CD4-positive, alpha-beta T cell (primary cell): ENCODE data around the gene OXTR. TPM values are rescaled to one million over a fixed set of nuclear protein-coding genes. Genes with fewer than 3 reads are reported as not detected.

Source experiments
- ATAC-seq: fragments of 200-7000 bp; cut with Tn5 transposase; one replicate; pipeline ENCODE4 v1.10.0; 2022; ENCODE audit warnings: mild to moderate bottlenecking; ENCODE audit not compliant: poor library complexity
- CTCF ChIA-PET: fragments of 350-600 bp; sonication (Branson Sonifier 250); formaldehyde crosslinking; loops from one replicate; lab custom pipeline; 2021; ENCODE audit warnings: antibody characterized with exemption, inconsistent platforms; lab: Charles Lee
- POLR2A ChIA-PET: fragments of 350-600 bp; sonication (Branson Sonifier 250); formaldehyde crosslinking; loops from one replicate; lab custom pipeline; 2021; ENCODE audit warnings: antibody characterized with exemption, inconsistent platforms; lab: Charles Lee
- DNase-seq, 14 experiments: peaks; one replicate each; pipeline ENCODE4 v3.0.0-alpha.2; 2013 to 2020; ENCODE audit warnings: mixed read lengths in 2 of 14
- H3K27ac ChIP-seq, 2 donors: one replicate each; pipeline versions ENCODE4 v1.5.1 to v1.7.0; 2013; ENCODE audit warnings: low read length in 2 of 2, low read depth in 1 of 2, mild to moderate bottlenecking in 1 of 2
- H3K27me3 ChIP-seq, 2 experiments: 1 replicate in 1 of 2; 2 replicates in 1 of 2; pipeline versions ENCODE4 v1.6.1 to v1.7.0; 2013; ENCODE audit warnings: low read length in 2 of 2, control low read depth in 1 of 2, mild to moderate bottlenecking in 1 of 2, moderate library complexity in 1 of 2; ENCODE audit not compliant: insufficient read depth in 2 of 2, control insufficient read depth in 1 of 2
- H3K36me3 ChIP-seq: one replicate; pipeline ENCODE4 v1.6.1; 2013; ENCODE audit warnings: low read length, control low read depth; ENCODE audit not compliant: insufficient read depth
- H3K4me1 ChIP-seq: one replicate; pipeline ENCODE4 v1.6.1; 2013; ENCODE audit warnings: low read length, control low read depth; ENCODE audit not compliant: insufficient read depth
- H3K4me3 ChIP-seq: one replicate; pipeline ENCODE4 v1.5.1; 2013; ENCODE audit warnings: mild to moderate bottlenecking, low read length, moderate library complexity
- H3K9me3 ChIP-seq, 2 experiments: 1 replicate in 1 of 2; 2 replicates in 1 of 2; pipeline versions ENCODE4 v1.6.1 to v1.7.0; 2013; ENCODE audit warnings: low read length in 2 of 2, mild to moderate bottlenecking in 2 of 2, control low read depth in 1 of 2, moderate library complexity in 1 of 2; ENCODE audit not compliant: control insufficient read depth in 1 of 2, insufficient read depth in 1 of 2
- H3K27ac Mint-ChIP-seq: one replicate; pipeline ENCODE4 v1.8.0; 2020; ENCODE audit warnings: mixed read lengths
- H3K27me3 Mint-ChIP-seq: one replicate; pipeline ENCODE4 v1.8.0; 2021; ENCODE audit warnings: mixed read lengths
- H3K36me3 Mint-ChIP-seq: one replicate; pipeline ENCODE4 v1.8.0; 2021; ENCODE audit warnings: low read depth, mixed read lengths
- H3K4me1 Mint-ChIP-seq: one replicate; pipeline ENCODE4 v1.8.0; 2021; ENCODE audit warnings: low read depth, mixed read lengths
- H3K4me3 Mint-ChIP-seq: one replicate; pipeline ENCODE4 v1.8.0; 2020; ENCODE audit warnings: mild to moderate bottlenecking, mixed read lengths
- H3K9me3 Mint-ChIP-seq: one replicate; pipeline ENCODE4 v1.8.0; 2020; ENCODE audit warnings: mixed read lengths
- CTCF ChIP-seq: fragments of 200-600 bp; IDR thresholded peaks from one replicate; pipeline ENCODE4 v1.8.0; 2022; ENCODE audit warnings: antibody characterized with exemption, mild to moderate bottlenecking
- intact Hi-C, 2 experiments: fragments of 100-400 bp; cut with DNase I in 1 of 2; cut with micrococcal nuclease in 1 of 2; formaldehyde crosslinking; loops; one replicate each; pipeline versions ENCODE4 v1.15.1 to v1.9.0; 2023 to 2025; cut with DNase I, micrococcal nuclease
- total RNA-seq, 174 experiments: library from RNA in 2 of 174; stranded (reverse) in 2 of 174; gene quantifications; one replicate each; pipeline ENCODE4 v1.2.3 and lab custom pipeline; 2021 to 2026

OXTR gene
- total RNA-seq, 2 experiments from 2014 or later, result 0.11 to 0.17 TPM

- intact Hi-C loops, result no loop called here
These were observed 32.1 kb downstream of the OXTR start for GRCh38 chr3:8737301-8737700.

GRCh38 chr3:8736436-8736835 is 33.0 kb downstream of the OXTR start:
- no peak for DNase-seq
- Histone ChIP-seq H3K9me3 (no peaks in the 10 kb centered on the region), H3K27ac (no peak overlapping the region), H3K36me3 (no peaks in the 10 kb centered on the region), H3K27me3 (no peaks in the 10 kb centered on the region), H3K4me3 (no peak overlapping the region), H3K4me1 (no peaks in the 10 kb centered on the region)
- no peaks in the 10 kb centered on the region for H3K9me3 Mint-ChIP-seq
- H3K4me3 Mint-ChIP-seq, result no peak overlapping the region
- intact Hi-C loops, result no loop called here
- TF ChIP-seq CTCF, result no peak
- no peaks in the 10 kb centered on the region for H3K36me3 Mint-ChIP-seq
- no peaks in the 10 kb centered on the region for H3K4me1 Mint-ChIP-seq
- ATAC-seq, result no peak
- CTCF ChIA-PET, result no interaction called here
- H3K27me3 Mint-ChIP-seq, result peaks cover 9% of the 10 kb centered on the region
- H3K27ac Mint-ChIP-seq, result no peak overlapping the region
- POLR2A ChIA-PET, result no interaction called here

More at GRCh38 chr3:8737301-8737700, 32.1 kb downstream of the OXTR start:
- Mint-ChIP-seq H3K27me3 (peaks cover 9% of the 10 kb centered on the region), H3K27ac (no peak overlapping the region), H3K4me3 (no peak overlapping the region), H3K9me3 (no peaks in the 10 kb centered on the region), H3K36me3 (no peaks in the 10 kb centered on the region), H3K4me1 (no peaks in the 10 kb centered on the region)
- Histone ChIP-seq H3K9me3 (no peaks in the 10 kb centered on the region), H3K27ac (no peak overlapping the region), H3K27me3 (no peaks in the 10 kb centered on the region), H3K4me1 (no peaks in the 10 kb centered on the region), H3K4me3 (no peak overlapping the region), H3K36me3 (no peaks in the 10 kb centered on the region)
- DNase-seq (no peak), ATAC-seq (no peak)
- TF ChIP-seq CTCF, result no peak
- ChIA-PET CTCF (no interaction called here), POLR2A (no interaction called here)

- H3K27me3 Mint-ChIP-seq, result peaks cover 11% of the 10 kb centered on the region
- H3K27ac Mint-ChIP-seq, result no peak overlapping the region
- H3K4me1 Mint-ChIP-seq, result no peaks in the 10 kb centered on the region
- ATAC-seq (no peak), DNase-seq (no peak)
- ChIA-PET CTCF (no interaction called here), POLR2A (no interaction called here)
- H3K4me3 Mint-ChIP-seq, result no peak overlapping the region
- H3K9me3 Mint-ChIP-seq, result no peaks in the 10 kb centered on the region
- Histone ChIP-seq H3K27me3 (no peaks in the 10 kb centered on the region), H3K9me3 (no peaks in the 10 kb centered on the region), H3K27ac (no peak overlapping the region), H3K36me3 (no peaks in the 10 kb centered on the region), H3K4me1 (no peaks in the 10 kb centered on the region), H3K4me3 (no peak overlapping the region)
- intact Hi-C loops, result no loop called here
- no peak for TF ChIP-seq CTCF
- H3K36me3 Mint-ChIP-seq, result no peaks in the 10 kb centered on the region
These were observed 34.5 kb downstream of the OXTR start for GRCh38 chr3:8734908-8735307.
